NOMO-1 (cell line): Measurements from ENCODE around the gene DMAC2L.

Experiments used
- DNase-seq, 2 experiments: peaks; one replicate each; lab custom pipeline; 2025; ENCODE audit not compliant: unreplicated experiment in 2 of 2; lab: John Stamatoyannopoulos, UW

The DMAC2L gene

DNA sequence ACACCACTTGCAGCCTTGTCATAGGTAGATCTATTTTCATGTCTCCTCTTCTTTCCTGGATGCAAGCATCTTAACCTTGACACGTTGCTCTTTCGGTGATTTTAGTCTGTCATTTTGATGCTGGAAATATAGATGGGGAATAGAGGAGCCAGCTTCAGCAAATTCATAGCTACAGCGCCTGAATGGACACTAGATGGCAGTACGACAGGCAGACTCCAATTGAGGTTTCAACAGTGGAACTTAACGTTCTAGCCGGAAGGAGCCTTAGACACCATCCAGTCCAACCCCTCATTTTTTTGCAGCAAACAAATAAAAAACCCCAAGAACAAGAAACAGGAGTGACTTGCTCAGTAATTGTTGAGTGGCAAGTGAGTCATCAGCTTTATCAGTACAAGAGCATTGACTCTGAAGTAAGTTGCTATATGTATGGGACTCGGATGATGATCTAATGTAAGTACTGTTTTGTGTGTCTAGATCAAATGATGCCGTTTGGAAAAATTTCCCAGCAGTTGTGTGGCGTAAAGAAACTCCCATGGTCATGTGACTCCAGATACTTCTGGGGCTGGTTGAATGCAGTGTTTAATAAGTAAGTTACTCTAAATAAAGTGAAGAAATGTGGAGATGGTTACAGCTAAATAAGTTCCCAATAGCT lies 9.0 kb downstream of the DMAC2L start:
- peak; percentile 55 to 86 for DNase-seq

DNA sequence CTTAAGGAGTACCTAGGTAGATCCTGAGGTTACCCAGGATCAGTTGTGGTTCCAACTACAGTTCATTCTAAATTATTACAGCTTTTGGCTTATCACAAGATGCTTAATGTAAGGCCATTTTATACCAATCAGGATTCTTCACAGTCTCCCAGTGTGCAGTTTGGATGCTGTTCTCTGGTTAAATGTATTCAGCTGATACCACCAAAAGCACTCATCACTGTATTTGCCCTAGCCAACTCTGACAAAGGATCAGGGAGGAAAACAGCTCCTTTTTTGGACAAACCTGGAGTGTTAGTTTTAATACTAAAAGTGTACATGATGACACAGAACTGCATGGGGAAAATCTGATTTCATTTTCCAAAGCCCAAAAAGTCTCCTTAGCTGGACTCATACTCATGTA lies 19.5 kb downstream of the DMAC2L start:
- DNase-seq = no peak

- DNase-seq = no peak
Measured at GRCh38 chr14:50333014-50333509, 20.9 kb downstream of the DMAC2L start.

DNA sequence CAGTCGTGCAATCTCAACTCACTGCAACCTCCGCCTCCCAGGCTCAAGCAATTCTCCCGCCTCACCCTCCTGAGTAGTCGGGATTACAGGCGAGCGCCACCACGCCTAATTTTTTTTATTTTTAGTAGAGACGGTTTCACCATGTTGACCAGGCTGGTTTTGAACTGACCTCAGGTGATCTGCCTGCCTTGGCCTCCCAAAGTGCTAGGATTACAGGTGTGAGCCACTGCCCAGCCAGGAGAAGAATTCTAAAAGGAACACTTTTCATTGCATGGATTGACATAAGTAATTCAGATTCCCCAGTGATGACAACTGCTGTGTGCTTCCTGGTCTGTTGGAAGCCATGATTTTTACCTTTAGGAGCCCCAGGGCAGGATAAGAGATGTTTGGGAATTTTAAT lies 22.1 kb downstream of the DMAC2L start:
- no peak for DNase-seq

DNA sequence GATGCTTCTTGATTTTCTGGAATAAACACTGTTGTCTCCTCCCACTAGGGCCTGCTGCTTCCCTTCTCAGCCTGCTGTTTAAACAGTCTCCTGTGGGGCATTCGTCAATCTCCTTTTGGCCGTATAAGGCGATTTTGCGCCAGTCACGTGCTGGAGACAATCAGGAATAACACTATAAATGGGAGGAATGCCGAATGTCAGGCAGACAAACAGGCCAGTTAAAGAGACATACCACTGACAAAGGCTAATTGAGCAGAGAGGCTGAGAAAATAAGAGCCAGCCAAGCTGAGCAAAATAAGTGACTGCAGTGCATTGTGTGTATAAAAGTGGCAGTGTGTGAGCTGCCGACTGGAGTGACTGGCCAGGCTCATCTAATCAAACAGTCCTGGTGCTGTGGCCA lies 23.3 kb downstream of the DMAC2L start:
- DNase-seq = no peak

DNA sequence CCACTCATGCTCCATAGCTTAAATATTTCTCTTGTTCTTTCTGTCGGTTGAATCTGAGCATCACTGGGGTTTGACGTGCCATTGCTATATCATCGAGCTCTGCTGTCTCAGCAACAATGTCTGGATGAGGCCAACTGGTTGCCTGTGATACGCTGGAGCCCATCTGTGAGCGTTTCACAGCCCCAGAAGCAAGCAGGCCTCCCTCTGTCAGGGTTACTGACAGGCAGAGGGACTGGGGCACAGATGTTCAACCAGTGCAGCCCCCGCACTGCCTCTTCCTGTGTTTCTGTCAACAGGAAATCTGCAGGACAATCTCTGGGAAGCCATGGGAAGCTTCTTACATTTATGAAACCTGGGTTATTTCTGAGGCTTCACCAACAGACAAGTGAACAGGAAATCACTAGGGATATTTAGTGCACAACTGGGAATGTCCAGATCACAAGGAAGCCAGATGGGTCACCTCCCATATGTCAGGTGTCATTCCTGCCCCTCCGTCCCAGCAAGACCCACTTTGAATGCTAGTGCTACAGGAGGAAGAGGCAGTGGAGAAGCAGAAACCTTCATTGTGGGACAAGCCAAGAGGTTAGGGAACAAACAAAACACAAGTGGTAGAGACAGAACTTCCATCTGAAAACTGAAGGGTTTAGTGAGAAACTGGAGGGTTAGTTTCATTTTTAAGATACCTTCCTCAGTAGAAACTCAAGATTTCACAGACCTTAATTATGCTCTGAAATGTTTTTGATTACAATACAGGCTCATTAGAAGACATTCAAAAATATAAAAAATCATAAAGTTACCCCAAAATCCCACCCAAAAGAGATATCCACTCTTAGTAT lies 24.1 kb downstream of the DMAC2L start:
- no peak for DNase-seq

- DNase-seq = no peak
Measured at GRCh38 chr14:50338587-50338986, 26.5 kb downstream of the DMAC2L start.

DNA sequence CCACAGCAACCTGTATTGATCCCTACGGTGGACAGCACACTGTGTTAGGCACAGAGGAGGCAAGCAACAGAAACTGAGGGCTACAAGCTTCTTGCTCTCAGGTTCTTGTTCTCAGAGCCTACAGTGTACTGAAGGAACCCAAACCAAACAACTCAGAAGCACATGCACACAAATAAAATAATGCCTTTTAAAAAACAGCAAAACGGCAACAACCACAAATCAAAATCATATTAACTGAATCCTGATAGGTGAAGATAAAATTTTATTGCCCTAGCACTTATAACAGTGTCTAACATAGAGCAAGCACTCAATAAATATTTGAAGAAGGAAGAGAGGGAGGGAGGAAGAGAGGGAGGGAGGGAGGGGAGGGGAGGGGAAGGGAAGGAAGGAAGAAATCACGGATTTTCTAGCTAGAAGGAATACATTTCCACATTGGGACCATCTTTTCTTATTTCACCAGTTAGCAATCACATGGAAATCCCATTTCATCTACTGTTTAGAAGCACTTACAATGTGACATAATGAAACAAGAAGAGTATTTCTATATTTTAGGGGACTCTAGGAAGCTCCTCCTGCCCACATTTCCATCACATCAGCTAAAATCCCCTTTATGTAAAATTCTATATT lies 27.2 kb downstream of the DMAC2L start:
- no peak for DNase-seq

DNA sequence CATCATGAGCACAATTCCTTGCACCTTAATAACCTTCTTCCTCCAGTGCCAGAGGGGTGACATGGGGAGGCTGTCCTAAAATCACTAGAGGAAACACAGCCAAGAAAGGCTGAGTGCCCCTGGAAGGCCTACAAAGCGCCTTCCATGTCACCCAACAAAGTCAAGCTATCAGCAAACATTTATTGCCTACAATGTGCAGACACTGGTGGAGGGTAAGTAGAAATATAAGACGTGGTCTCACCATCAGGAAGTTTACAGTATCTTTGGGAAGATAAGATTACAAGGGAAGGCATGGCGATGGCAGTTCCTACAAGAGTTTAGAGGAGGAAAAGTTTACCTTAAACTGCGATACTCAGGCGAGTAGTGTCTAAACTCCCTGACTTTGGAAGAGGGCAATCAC lies 27.9 kb downstream of the DMAC2L start:
- no peak for DNase-seq

- DNase-seq = no peak
Measured at GRCh38 chr14:50340963-50341362, 28.8 kb downstream of the DMAC2L start.

GRCh38 chr14:50342221-50343078 lies 30.3 kb downstream of the DMAC2L start:
- DNase-seq = no peak

- no peak for DNase-seq
Measured at GRCh38 chr14:50343434-50343833, 31.3 kb downstream of the DMAC2L start.

DNA sequence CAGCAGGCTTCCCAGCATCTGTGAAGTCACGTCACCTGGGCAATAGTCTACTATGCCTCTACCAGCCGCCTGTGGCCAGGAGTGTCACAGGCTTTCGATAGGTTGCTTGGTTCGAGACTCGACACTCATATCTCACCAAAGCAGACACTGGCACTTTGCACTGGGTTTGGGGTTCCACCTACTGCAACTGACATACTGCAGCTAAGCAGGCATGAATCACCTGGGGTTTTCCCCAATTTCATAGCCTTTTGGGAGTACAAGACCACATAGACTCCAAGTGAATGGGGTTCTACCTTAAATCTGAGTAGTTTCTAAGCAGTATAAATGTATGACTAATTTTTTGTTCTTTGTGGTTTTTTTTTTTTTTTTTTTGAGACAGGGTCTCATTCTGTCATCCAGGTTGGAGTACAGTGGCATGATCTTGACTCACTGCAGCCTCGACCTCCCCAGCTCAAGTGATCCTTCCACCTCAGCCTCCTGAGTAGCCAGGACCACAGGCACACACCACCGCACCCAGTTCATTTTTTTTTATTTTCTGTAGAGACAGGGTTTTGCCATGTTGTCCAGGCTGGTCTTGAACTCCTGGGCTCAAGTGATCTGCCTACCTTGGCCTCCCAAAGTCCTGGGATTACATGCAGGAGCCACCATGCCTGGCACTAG lies 32.1 kb downstream of the DMAC2L start:
- no peak for DNase-seq

DNA sequence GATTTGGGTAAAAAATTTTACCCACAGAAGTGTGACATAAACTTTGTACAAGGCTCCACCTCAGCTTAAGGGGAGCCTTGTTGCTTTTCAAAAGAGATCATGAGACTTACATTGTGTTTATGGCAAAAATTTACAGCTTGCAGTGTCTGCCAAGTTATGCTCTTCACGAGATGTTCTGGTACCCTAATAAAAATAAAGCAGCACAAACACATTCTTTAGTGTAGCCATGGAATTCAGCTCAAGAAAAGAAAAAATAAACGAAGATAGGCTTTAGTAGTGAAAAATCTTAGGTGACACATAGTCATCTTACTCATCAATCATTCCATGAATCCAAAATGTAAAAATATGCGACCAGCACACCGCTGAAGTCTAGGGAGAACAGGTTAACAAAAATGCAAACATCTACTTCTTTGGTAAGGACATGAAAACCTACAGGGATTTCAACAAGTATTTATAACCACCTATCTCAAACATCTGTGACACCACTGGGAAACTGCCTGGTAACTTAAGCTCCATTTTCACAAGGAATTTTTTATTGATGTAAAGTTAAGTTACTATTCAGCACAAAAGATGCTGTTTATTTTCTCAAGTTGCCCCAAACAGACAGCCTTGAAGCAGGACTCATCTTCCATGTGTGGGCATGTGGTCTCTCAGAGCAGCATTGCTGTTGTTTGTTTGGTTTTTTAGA lies 32.9 kb downstream of the DMAC2L start:
- no peak for DNase-seq

- no peak for DNase-seq
Measured at GRCh38 chr14:50345846-50346422, 33.8 kb downstream of the DMAC2L start.

DNA sequence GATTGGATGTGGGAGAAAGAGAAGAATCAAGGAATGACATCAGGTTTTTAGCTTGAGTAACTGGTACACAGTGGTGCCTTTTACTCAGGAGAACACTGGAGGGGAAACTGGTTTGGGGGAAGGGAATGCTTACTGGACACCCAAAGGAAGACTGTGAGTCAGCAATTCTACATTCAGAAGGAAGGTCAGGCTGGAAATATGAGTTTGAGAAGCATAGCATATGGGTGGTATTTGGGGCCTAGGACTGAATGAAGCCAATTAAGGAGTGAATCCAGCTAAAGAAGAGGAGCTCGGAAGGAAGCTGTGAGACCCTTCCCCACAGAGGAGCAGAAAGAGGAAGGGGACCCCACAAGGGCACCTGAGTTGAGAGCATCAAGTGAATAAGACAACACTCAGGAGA lies 35.4 kb downstream of the DMAC2L start:
- no peak for DNase-seq

DNA sequence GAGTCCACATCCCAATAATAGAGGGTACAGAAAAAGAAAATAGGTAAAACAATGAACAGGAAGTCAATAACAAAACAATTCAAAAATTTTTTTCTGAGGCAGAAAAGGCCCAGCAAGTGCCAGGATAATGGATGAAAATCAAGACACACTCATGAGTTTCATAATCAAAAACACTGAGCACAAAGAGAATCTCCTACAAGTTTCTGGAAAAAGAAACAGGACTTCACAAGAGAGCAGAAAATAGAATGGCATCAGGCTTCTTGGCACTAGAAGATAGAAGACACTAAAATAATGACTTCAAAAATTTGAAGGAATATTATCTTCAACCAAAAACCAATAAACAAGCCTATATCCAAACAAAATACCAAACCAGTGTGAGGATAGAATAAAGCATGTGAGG lies 36.8 kb downstream of the DMAC2L start:
- no peak for DNase-seq

DNA sequence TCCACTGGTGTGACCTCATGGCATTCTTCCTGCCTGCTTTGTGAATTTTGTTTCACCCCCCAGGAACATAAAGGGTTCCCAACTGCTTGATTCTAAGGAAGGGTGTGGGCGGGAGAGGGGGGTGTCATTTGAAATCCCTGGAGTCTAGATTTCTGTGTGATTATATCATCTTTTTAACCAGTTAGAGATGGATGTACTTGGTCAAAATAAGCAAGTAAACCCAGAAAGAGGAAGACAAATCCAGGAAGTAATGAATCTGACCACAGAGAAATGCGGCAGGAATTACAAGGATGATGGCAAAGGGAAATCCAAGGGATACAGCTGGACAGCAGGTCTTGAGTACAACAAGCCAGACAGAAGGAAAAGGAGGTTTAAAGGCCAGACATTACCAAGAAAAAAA lies 38.9 kb downstream of the DMAC2L start:
- peak in 1 of 2 experiments; percentile 1 for DNase-seq

DNA sequence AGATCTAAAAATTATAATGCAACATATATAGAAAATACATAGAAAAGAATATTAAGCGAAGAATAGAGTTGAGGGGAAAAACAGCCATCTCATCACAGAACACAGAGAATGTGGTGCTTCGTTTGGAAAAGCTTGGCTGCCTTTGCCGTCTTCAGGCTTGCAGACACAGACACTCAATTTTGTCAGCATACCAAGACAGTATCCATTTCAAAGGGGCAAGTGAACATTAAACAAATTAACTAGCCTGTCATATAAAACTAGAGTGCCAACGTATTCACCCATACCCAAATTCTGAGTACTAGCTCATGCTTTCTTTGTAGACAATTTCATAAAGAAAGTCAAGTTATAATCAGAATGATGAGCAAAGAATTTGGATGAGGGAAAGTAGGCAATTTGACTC lies 40.5 kb downstream of the DMAC2L start:
- no peak for DNase-seq
